A549 (cell line): ENCODE results near the gene MRPS9.

Experiments used
- CBX2 ChIP-seq: fragments of 200-600 bp; sonication (generic); IDR thresholded peaks from 2 replicates; pipeline ENCODE4 v1.6.1; 2016; ENCODE audit warnings: low read depth, mild to moderate bottlenecking, borderline replicate concordance
- CEBPB ChIP-seq, 2 experiments: fragments of >200 bp in 1 of 2; sonication (Bioruptor Twin) in 1 of 2; formaldehyde crosslinking in 1 of 2; IDR thresholded peaks; 2 replicates each; pipeline ENCODE4 v1.6.1; 2012 to 2016
- CHD2 ChIP-seq: fragments of 150-350 bp; IDR thresholded peaks from 2 replicates; pipeline ENCODE4 v1.6.1; 2014; ENCODE audit warnings: low read length; ENCODE audit not compliant: partially characterized antibody
- EP300 ChIP-seq, 2 experiments: fragments of >200 bp; sonication (Bioruptor Twin); formaldehyde crosslinking; IDR thresholded peaks; 2 replicates in 1 of 2; 3 replicates in 1 of 2; pipeline ENCODE4 v1.6.1; 2016 to 2017
- ESRRA ChIP-seq: fragments of 150-350 bp; IDR thresholded peaks from 2 replicates; pipeline ENCODE4 v1.6.1; 2014; ENCODE audit warnings: mild to moderate bottlenecking, low read length, borderline replicate concordance
- MAFK ChIP-seq: fragments of 450-650 bp; IDR thresholded peaks from 2 replicates; pipeline ENCODE4 v1.6.1; 2014; ENCODE audit not compliant: partially characterized antibody
- PHF8 ChIP-seq: fragments of 200-600 bp; sonication (generic); IDR thresholded peaks from 2 replicates; pipeline ENCODE4 v1.6.1; 2016; ENCODE audit warnings: low read depth, mild to moderate bottlenecking, antibody characterized with exemption, moderate library complexity, borderline replicate concordance
- POLR2A ChIP-seq: IDR thresholded peaks from 2 replicates; pipeline ENCODE4 v1.6.1; 2012; ENCODE audit warnings: mild to moderate bottlenecking, low read length
- SREBF2 ChIP-seq: fragments of 450-650 bp; IDR thresholded peaks from 2 replicates; pipeline ENCODE4 v1.6.1; 2014; ENCODE audit warnings: mild to moderate bottlenecking, moderate library complexity
- TF ChIP-seq, protein P1 (sequence below): fragments of >200 bp; sonication (Bioruptor Twin); formaldehyde crosslinking; IDR thresholded peaks from 3 replicates; pipeline ENCODE4 v1.5.1; 2016
- TF ChIP-seq, protein P2 (sequence below): fragments of 150-350 bp; IDR thresholded peaks from 2 replicates; pipeline ENCODE4 v1.6.1; 2014; ENCODE audit warnings: low read depth, mild to moderate bottlenecking, low read length

DNA sequence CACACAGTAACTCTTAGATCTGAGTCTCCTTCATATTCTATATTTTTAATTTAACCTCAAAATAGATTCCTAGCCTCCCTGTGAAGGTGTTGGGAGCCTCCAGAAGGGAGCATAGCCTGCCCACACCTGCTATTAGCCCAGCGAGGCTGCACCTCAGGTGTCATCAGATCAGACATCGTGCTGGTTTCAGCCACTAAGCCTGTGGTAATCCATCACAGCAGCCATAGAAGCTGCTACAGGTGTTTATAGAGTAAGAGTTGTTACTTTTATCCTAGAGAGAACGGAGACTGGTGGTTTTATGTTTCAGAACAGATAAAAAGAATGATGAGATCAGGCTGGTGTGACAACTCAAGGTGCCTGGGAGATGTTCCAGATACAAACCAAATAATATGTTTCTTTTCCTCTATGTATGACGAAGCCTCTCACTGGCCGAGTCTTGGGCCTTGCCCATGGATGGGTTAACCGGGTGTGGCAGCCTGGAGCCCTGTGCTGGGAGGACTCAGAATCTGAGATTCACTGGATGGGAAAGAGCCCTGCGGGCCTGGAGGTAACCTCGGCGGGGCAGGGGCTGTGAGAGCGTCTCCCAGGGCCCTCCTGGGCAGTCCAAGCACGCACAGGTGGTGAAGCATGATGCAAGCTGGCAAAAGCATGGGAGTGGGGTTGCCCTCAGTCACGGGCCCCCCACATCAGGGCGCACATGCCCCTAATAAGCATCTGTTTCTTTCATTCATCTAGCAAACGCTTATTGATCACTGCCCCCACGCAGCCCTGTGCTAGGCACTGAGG is 73.7 kb downstream of the MRPS9 start:
- TF ChIP-seq MAFK (no peak), ESRRA (no peak), SREBF2 (no peak), POLR2A (no peak), CEBPB (IDR thresholded peaks at IDR 0.05) (no peak), EP300 (IDR thresholded peaks at IDR 0.05) (no peak), CHD2 (no peak), CBX2 (no peak), PHF8 (no peak)
- TF ChIP-seq, protein P1, sequence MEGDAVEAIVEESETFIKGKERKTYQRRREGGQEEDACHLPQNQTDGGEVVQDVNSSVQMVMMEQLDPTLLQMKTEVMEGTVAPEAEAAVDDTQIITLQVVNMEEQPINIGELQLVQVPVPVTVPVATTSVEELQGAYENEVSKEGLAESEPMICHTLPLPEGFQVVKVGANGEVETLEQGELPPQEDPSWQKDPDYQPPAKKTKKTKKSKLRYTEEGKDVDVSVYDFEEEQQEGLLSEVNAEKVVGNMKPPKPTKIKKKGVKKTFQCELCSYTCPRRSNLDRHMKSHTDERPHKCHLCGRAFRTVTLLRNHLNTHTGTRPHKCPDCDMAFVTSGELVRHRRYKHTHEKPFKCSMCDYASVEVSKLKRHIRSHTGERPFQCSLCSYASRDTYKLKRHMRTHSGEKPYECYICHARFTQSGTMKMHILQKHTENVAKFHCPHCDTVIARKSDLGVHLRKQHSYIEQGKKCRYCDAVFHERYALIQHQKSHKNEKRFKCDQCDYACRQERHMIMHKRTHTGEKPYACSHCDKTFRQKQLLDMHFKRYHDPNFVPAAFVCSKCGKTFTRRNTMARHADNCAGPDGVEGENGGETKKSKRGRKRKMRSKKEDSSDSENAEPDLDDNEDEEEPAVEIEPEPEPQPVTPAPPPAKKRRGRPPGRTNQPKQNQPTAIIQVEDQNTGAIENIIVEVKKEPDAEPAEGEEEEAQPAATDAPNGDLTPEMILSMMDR = no peak
- TF ChIP-seq, protein P2, sequence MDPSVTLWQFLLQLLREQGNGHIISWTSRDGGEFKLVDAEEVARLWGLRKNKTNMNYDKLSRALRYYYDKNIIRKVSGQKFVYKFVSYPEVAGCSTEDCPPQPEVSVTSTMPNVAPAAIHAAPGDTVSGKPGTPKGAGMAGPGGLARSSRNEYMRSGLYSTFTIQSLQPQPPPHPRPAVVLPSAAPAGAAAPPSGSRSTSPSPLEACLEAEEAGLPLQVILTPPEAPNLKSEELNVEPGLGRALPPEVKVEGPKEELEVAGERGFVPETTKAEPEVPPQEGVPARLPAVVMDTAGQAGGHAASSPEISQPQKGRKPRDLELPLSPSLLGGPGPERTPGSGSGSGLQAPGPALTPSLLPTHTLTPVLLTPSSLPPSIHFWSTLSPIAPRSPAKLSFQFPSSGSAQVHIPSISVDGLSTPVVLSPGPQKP = no peak
